Esophagus mucosa (tissue), 1 donor: ENCODE measurements around the gene TNKS2. TPM values are rescaled to one million over a fixed set of nuclear protein-coding genes. Genes with fewer than 3 reads are reported as not detected.

Source experiments
- ATAC-seq: fragments of 200-7000 bp; cut with Tn5 transposase; one replicate; pipeline ENCODE4 v1.9.1; 2020
- total RNA-seq: library from RNA; stranded (reverse); gene quantifications from one replicate; pipeline ENCODE4 v1.2.4, GENCODE V29; 2023
- donor health status: DM: yes; HTN: yes; CAD: no.

TNKS2 gene
- total RNA-seq, 1 donor from 2014 or later = 28.4 TPM

DNA sequence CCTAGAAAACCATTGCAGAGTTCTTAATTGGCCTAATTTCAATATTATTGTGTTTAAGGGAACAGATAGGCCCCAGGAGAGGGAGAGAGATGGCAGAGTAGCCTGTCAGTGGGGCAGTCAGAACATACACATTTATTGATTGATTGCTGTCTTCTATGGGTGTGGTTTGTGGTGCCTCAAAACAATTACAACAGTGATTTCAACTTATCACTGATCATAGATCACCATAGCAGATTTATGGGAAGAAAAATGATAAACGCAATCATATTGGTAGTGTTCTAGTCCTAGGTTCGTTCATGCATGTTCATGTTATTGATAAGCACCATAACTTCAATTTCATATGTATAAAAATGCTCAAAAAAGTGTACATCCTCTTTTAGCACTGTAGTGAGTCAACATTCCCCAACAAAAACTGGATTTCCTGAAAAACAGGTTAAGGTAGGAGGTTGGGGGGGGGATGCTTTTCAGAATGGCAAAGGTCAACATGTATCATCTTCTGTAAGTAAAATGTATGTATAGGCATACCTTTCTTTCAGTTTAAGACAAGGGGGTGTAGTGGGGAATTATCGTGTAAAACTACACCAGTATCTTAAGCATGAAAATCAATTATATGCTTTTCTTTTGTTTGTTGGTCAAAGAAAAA lies 1.1 kb upstream of the TNKS2 start:
- peak; percentile 33 for ATAC-seq

DNA sequence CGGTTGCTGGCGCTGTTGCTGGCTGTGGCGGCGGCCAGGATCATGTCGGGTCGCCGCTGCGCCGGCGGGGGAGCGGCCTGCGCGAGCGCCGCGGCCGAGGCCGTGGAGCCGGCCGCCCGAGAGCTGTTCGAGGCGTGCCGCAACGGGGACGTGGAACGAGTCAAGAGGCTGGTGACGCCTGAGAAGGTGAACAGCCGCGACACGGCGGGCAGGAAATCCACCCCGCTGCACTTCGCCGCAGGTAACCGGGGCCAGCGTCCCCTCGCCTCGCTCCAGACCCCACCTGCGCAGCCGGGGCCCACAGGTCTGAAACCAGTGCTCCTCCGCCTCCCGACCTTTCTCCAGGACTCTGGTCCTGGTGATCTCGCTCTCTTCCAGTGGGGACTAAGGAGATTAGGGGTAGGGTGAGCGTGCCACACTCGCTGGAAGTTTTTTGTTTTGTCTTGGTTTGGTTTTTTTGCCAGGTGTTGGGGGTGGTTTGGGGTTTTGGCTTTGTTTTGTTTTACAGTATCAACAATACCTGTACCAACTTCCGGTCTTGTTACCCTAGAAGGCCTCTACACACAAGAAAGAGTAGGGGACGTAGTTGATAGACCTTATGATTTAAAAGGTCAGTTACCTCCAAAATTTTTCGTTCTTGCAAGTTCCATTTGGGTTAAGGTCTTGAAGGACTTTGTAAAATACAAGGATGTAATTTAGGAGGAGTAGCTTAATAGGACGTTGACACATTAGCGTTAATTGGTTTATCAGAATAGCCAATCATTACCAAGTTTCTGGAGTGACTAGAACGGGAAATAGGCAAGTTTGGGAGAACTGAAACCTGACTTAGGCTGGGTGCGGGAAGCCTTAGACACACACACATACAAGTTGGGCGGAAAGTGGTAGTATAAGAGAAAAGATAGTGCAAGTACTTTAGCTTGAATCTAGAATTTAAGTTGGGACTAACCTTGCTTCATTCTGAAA lies 704 bp downstream of the TNKS2 start:
- ATAC-seq = peak; percentile 52

- no peak for ATAC-seq
Measured at GRCh38 chr10:91799612-91799975, 1.4 kb downstream of the TNKS2 start.

GRCh38 chr10:91800182-91800581 lies 2.0 kb downstream of the TNKS2 start:
- ATAC-seq = no peak

- no peak for ATAC-seq
Measured at GRCh38 chr10:91800756-91801155, 2.5 kb downstream of the TNKS2 start.

GRCh38 chr10:91803386-91804125 lies 5.3 kb downstream of the TNKS2 start:
- no peak for ATAC-seq

GRCh38 chr10:91804126-91804510 lies 5.9 kb downstream of the TNKS2 start:
- no peak for ATAC-seq

- no peak for ATAC-seq
Measured at GRCh38 chr10:91805110-91805838, 7.0 kb downstream of the TNKS2 start.

DNA sequence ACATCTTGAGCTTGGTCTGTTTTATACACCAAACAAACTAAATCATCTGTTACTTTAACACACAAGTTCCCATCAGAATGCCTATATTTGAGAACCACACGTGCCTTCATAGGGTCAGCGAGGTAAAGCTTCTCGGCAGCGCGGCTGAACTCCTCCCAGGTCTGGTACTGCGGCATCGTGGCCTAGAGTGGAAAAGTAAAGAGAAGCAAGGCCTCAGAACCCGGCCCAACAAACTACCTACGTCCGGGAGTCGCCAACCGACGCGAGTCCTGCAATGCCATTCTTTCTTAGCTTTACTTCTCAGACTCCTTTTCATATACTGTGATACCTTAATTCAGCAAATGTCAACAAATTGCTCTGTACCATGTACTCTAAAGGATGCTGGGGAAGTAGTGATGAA lies 9.0 kb downstream of the TNKS2 start:
- peak; percentile 15 for ATAC-seq

GRCh38 chr10:91813251-91813650 lies 15.0 kb downstream of the TNKS2 start:
- ATAC-seq = no peak

DNA sequence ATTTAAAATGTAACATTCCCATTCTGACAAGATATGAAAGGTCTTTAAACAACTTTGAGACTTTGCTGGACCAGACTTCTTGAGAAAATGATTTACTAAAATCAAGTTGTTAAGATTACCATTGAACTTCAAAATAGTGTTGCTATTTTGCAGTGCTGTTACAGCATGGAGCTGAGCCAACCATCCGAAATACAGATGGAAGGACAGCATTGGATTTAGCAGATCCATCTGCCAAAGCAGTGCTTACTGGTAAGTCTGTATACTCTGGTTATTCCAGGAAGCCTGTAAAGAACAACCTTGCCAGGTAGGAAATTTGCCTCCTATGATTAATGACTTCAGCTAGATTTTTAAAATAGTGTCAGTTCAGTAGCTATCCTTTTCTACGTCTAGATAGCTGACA lies 18.8 kb downstream of the TNKS2 start:
- ATAC-seq = no peak

- peak; percentile 49 for ATAC-seq
Measured at GRCh38 chr10:91820144-91820543, 21.9 kb downstream of the TNKS2 start.

GRCh38 chr10:91824076-91824475 lies 25.9 kb downstream of the TNKS2 start:
- ATAC-seq = no peak

DNA sequence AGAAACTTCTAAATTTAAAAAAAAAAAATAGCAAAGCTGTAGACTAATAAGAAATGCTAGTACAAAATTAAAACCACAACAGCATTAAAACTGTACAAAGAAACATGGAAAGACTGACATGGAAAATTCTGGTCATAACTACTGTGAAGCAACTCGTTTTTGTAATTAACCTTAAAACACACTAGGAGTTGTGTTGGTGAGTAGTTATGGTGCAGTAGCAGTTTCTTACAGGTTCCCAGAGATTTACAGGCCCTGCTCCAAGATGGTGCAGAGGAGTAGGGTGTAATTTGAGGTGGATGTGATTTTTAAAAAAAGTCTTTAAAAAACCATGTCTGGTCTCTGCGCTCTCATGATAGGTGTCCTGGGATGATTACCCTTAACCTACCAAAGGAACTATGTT lies 31.0 kb downstream of the TNKS2 start:
- ATAC-seq = no peak

GRCh38 chr10:91838199-91838598 lies 40.0 kb downstream of the TNKS2 start:
- no peak for ATAC-seq

- no peak for ATAC-seq
Measured at GRCh38 chr10:91843083-91843482, 44.9 kb downstream of the TNKS2 start.

DNA sequence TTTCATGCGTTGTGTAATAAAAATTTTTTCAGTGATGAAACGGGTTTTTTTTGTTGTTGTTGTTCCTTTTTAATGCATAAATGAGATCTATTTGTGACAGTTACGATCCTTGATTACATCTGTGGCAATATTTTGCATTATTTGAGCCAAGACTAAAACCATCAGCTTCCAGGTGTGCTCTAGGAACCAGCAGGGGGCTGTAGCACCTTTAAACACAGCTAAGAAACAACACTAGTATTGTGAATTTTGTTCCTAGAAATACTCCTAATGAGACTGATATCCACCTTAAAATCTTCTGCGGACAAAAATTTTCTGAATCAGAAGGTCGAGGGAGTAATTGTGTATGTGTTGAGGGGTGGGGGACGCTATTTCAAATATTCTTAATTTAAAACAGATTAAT lies 58.4 kb downstream of the TNKS2 start:
- ATAC-seq = no peak

DNA sequence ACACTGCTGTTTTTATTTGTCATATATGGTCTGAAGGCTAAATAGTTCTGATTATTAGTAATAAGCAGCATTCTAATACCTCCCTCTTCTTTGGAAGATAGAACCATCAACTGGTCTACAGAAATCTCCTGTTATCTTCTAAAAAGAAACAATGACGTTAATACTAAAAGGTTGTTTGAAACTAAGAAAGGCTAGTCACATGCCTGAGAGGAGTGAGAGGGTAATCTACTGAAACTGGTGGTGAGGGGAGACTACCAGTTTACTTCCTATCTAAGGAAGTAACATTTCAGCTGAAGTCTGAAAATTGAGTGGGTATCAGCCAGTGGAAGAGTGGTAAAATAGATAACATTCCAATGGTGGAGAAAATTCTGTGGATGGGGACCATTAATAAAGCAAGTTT lies 62.7 kb downstream of the TNKS2 start:
- ATAC-seq = no peak

DNA sequence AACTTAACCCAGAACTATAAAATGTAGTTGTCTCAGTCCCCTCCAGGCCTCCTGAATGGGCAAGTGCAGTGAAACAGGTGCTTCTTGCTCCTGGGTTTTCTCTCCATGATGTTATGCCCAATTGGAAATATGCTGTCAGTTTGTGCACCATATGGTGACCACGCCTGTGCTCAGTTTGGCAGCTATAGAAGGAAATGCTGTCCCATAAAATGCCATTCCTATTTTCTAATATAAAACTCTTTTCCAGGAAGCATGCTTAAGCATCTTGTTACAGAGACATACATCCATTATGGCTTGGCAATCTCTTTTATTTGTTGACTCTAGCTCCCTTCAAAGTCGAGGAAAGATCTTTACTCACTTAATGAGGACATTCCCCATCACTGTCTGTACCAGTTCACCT lies 65.9 kb downstream of the TNKS2 start:
- ATAC-seq = no peak

DNA sequence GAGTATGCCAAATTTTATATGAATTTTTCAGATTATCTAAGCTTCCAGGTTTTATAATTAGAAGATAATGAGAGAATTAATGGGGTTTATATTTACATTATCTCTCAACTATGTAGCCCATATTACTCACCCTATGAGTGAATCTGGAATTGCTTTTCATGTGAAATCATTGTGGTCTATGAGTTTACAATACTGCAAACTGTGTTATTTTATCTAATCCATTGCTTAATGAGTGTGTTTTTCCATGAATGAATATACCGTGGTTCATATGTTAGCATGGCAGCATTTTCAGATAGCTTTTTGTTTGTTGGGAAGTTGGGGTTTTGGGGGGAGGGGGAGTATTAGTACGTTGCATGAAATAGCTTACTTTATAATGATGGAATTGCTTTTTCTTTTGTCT lies 66.5 kb downstream of the TNKS2 start:
- ATAC-seq = no peak

GRCh38 chr10:91865562-91866081 lies 67.4 kb downstream of the TNKS2 start:
- no peak for ATAC-seq

- ATAC-seq = no peak
Measured at GRCh38 chr10:91875156-91875555, 76.9 kb downstream of the TNKS2 start.
